ENCODE results near the gene LGMN.
"Not testable (repeated sequence)": the region's sequence is repeated elsewhere in the genome, so short reads cannot be mapped to it uniquely, and the experiment has no call there.

LGMN gene

GRCh38 chr14:92719421-92719820, 29.0 kb downstream of the LGMN start:
- H3K27ac ChIP-seq: peak overlapping the region; percentile 77
- TF ChIP-seq, protein P1, sequence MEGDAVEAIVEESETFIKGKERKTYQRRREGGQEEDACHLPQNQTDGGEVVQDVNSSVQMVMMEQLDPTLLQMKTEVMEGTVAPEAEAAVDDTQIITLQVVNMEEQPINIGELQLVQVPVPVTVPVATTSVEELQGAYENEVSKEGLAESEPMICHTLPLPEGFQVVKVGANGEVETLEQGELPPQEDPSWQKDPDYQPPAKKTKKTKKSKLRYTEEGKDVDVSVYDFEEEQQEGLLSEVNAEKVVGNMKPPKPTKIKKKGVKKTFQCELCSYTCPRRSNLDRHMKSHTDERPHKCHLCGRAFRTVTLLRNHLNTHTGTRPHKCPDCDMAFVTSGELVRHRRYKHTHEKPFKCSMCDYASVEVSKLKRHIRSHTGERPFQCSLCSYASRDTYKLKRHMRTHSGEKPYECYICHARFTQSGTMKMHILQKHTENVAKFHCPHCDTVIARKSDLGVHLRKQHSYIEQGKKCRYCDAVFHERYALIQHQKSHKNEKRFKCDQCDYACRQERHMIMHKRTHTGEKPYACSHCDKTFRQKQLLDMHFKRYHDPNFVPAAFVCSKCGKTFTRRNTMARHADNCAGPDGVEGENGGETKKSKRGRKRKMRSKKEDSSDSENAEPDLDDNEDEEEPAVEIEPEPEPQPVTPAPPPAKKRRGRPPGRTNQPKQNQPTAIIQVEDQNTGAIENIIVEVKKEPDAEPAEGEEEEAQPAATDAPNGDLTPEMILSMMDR (conservative IDR thresholded peaks at IDR 0.05): no peak

- H3K27ac ChIP-seq: no peak overlapping the region
- TF ChIP-seq, protein P1 (conservative IDR thresholded peaks at IDR 0.05): no peak
Measured at GRCh38 chr14:92718664-92719063, 29.8 kb downstream of the LGMN start.

DNA sequence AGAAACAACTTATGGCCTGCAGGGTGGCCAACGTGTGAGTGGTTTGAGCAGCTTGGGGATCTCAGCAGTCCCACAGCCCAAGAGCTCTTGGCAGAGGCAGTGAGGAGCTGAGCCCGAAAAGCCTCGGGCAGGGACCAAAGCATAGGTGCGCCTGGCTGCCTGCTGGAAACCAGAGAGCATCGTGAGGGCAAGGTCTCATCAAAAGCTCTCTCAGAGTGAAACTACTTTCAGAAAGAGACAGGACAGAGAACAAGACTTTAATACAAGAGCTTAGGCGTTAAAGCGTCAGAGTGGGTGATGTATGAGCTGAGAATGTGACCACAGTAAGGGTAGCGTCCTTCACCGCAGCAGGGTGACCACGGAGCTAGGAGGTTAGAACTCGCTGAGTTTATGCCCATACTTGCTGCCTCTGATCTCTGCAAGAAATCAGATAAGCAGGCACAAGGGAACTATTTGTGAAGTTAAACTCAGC, 30.8 kb downstream of the LGMN start:
- TF ChIP-seq, protein P1 (conservative IDR thresholded peaks at IDR 0.05): no peak
- no peak overlapping the region for H3K27ac ChIP-seq

- H3K27ac ChIP-seq: no peak overlapping the region
- TF ChIP-seq, protein P1 (conservative IDR thresholded peaks at IDR 0.05): no peak
Measured at GRCh38 chr14:92716131-92716530, 32.3 kb downstream of the LGMN start.

DNA sequence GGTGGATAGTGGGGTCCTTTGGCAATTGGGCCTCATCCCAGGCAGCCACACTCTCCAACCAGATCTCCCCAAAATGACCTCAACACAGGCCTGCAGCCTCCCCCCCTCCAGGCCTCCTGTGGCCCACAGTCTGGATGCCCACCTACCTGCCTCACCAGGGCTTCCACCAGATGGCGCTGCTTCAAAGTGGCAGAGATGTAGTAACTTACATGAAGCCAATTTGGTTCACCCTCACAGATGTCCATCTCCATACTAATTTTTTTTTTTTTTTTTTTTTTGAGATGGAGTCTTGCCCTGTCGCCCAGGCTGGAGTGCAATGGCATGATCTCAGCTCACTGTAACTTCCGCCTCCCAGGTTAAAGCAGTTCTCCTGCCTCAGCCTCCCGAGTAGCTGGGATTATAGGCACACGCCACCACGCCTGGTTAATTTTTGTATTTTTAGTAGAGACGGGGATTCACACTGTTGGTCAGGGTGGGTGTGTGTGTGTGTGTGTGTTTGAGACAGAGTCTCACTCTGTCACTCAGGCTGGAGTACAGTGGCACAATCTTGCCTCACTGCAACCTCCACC, 33.6 kb downstream of the LGMN start:
- TF ChIP-seq, protein P1 (conservative IDR thresholded peaks at IDR 0.05): peak; percentile 89
- not testable (repeated sequence) for H3K27ac ChIP-seq

GRCh38 chr14:92712654-92713051, 35.8 kb downstream of the LGMN start:
- no peak overlapping the region for H3K27ac ChIP-seq
- TF ChIP-seq, protein P1 (conservative IDR thresholded peaks at IDR 0.05): no peak

GRCh38 chr14:92711976-92712653, 36.3 kb downstream of the LGMN start:
- TF ChIP-seq, protein P1 (conservative IDR thresholded peaks at IDR 0.05): no peak
- H3K27ac ChIP-seq: no peak overlapping the region
